ENCODE results near the gene TPRG1. TPM values are rescaled to one million over a fixed set of nuclear protein-coding genes. Genes with fewer than 3 reads are reported as not detected.
A peak's percentile ranks its signal among the peaks of the same experiment; 100 is the strongest.
"Not testable (repeated sequence)": the region's sequence is repeated elsewhere in the genome, so short reads cannot be mapped to it uniquely, and the experiment has no call there.

TPRG1 gene
- total RNA-seq, 2 donors from 2014 or later: 6.0 to 14.7 TPM

- peaks cover 3% of the 10 kb centered on the region for H3K4me1 Mint-ChIP-seq
- H3K4me3 Mint-ChIP-seq: no peak overlapping the region
- H3K9me3 Mint-ChIP-seq: peaks cover 5% of the 10 kb centered on the region
- no peak for ATAC-seq (replicated peaks)
- H3K27me3 Mint-ChIP-seq: no peaks in the 10 kb centered on the region
- H3K36me3 Mint-ChIP-seq (ENCODE audit: low read depth): peaks cover 12% of the 10 kb centered on the region
- no peak overlapping the region for H3K27ac Mint-ChIP-seq
Measured at GRCh38 chr3:189316296-189317019, 144.7 kb downstream of the TPRG1 start.

GRCh38 chr3:189317911-189318310, 146.1 kb downstream of the TPRG1 start:
- no peak for ATAC-seq (replicated peaks)
- Mint-ChIP-seq H3K4me3 (no peak overlapping the region), H3K36me3 (ENCODE audit: low read depth) (peaks cover 8% of the 10 kb centered on the region), H3K9me3 (peaks cover 5% of the 10 kb centered on the region), H3K4me1 (peaks cover 3% of the 10 kb centered on the region), H3K27me3 (no peaks in the 10 kb centered on the region), H3K27ac (no peak overlapping the region)

GRCh38 chr3:189320511-189320910, 148.7 kb downstream of the TPRG1 start:
- peaks cover 6% of the 10 kb centered on the region for H3K36me3 Mint-ChIP-seq (ENCODE audit: low read depth)
- ATAC-seq (replicated peaks): no peak
- no peak overlapping the region for H3K4me3 Mint-ChIP-seq
- no peak overlapping the region for H3K27ac Mint-ChIP-seq
- no peaks in the 10 kb centered on the region for H3K9me3 Mint-ChIP-seq
- H3K27me3 Mint-ChIP-seq: no peaks in the 10 kb centered on the region
- H3K4me1 Mint-ChIP-seq: peaks cover 21% of the 10 kb centered on the region

- H3K4me1 Mint-ChIP-seq: peaks cover 20% of the 10 kb centered on the region
- ATAC-seq (replicated peaks): no peak
- H3K27ac Mint-ChIP-seq: peak overlapping the region; percentile 13
- no peaks in the 10 kb centered on the region for H3K27me3 Mint-ChIP-seq
- H3K9me3 Mint-ChIP-seq: no peaks in the 10 kb centered on the region
- H3K36me3 Mint-ChIP-seq (ENCODE audit: low read depth): peaks cover 6% of the 10 kb centered on the region
- no peak overlapping the region for H3K4me3 Mint-ChIP-seq
Measured at GRCh38 chr3:189322339-189322738, 150.6 kb downstream of the TPRG1 start.

- H3K36me3 Mint-ChIP-seq (ENCODE audit: low read depth): peaks cover 6% of the 10 kb centered on the region
- peaks cover 26% of the 10 kb centered on the region for H3K4me1 Mint-ChIP-seq
- peak; percentile 98 for ATAC-seq (replicated peaks)
- H3K27me3 Mint-ChIP-seq: no peaks in the 10 kb centered on the region
- H3K4me3 Mint-ChIP-seq: peak overlapping the region; percentile 69
- H3K9me3 Mint-ChIP-seq: no peaks in the 10 kb centered on the region
- peak overlapping the region; percentile 92 for H3K27ac Mint-ChIP-seq
Measured at GRCh38 chr3:189324538-189325138, 152.9 kb downstream of the TPRG1 start.

GRCh38 chr3:189325454-189325853, 153.7 kb downstream of the TPRG1 start:
- Mint-ChIP-seq H3K4me3 (peak overlapping the region; percentile 69), H3K4me1 (peaks cover 31% of the 10 kb centered on the region), H3K36me3 (ENCODE audit: low read depth) (peaks cover 6% of the 10 kb centered on the region), H3K27me3 (no peaks in the 10 kb centered on the region), H3K27ac (peak overlapping the region; percentile 92), H3K9me3 (no peaks in the 10 kb centered on the region)
- no peak for ATAC-seq (replicated peaks)

GRCh38 chr3:189329630-189330029, 157.9 kb downstream of the TPRG1 start:
- ATAC-seq (replicated peaks); H3K27me3 Mint-ChIP-seq; H3K9me3 Mint-ChIP-seq; H3K36me3 Mint-ChIP-seq (ENCODE audit: low read depth): not testable (repeated sequence)
- Mint-ChIP-seq H3K4me3 (peak overlapping the region; percentile 51), H3K4me1 (peaks cover 46% of the 10 kb centered on the region), H3K27ac (peak overlapping the region; percentile 75)

- Mint-ChIP-seq H3K4me3 (peak overlapping the region; percentile 51), H3K27ac (peak overlapping the region; percentile 75), H3K36me3 (ENCODE audit: low read depth) (no peaks in the 10 kb centered on the region), H3K27me3 (no peaks in the 10 kb centered on the region), H3K9me3 (peaks cover 3% of the 10 kb centered on the region), H3K4me1 (peaks cover 43% of the 10 kb centered on the region)
- peak; percentile 53 for ATAC-seq (replicated peaks)
Measured at GRCh38 chr3:189330066-189330465, 158.3 kb downstream of the TPRG1 start.

GRCh38 chr3:189331002-189331418, 159.2 kb downstream of the TPRG1 start:
- Mint-ChIP-seq H3K27ac (peak overlapping the region; percentile 75), H3K27me3 (no peaks in the 10 kb centered on the region), H3K36me3 (ENCODE audit: low read depth) (no peaks in the 10 kb centered on the region), H3K4me3 (peak overlapping the region; percentile 51), H3K4me1 (peaks cover 36% of the 10 kb centered on the region), H3K9me3 (peaks cover 3% of the 10 kb centered on the region)
- peak; percentile 75 for ATAC-seq (replicated peaks)

GRCh38 chr3:189334064-189334920, 162.5 kb downstream of the TPRG1 start:
- peaks cover 30% of the 10 kb centered on the region for H3K4me1 Mint-ChIP-seq
- H3K27me3 Mint-ChIP-seq: no peaks in the 10 kb centered on the region
- H3K4me3 Mint-ChIP-seq: no peak overlapping the region
- ATAC-seq (replicated peaks): peak; percentile 40
- H3K27ac Mint-ChIP-seq: peak overlapping the region; percentile 23
- no peaks in the 10 kb centered on the region for H3K36me3 Mint-ChIP-seq (ENCODE audit: low read depth)
- peaks cover 3% of the 10 kb centered on the region for H3K9me3 Mint-ChIP-seq

- ATAC-seq (replicated peaks): no peak
- Mint-ChIP-seq H3K27ac (no peak overlapping the region), H3K4me3 (no peak overlapping the region), H3K36me3 (ENCODE audit: low read depth) (no peaks in the 10 kb centered on the region), H3K9me3 (peaks cover 2% of the 10 kb centered on the region), H3K27me3 (no peaks in the 10 kb centered on the region), H3K4me1 (peaks cover 12% of the 10 kb centered on the region)
Measured at GRCh38 chr3:189337673-189338091, 165.9 kb downstream of the TPRG1 start.

GRCh38 chr3:189338366-189338765, 166.6 kb downstream of the TPRG1 start:
- Mint-ChIP-seq H3K4me1 (peaks cover 9% of the 10 kb centered on the region), H3K36me3 (ENCODE audit: low read depth) (no peaks in the 10 kb centered on the region), H3K9me3 (no peaks in the 10 kb centered on the region), H3K4me3 (no peak overlapping the region), H3K27me3 (no peaks in the 10 kb centered on the region), H3K27ac (no peak overlapping the region)
- ATAC-seq (replicated peaks): no peak

GRCh38 chr3:189339996-189340395, 168.2 kb downstream of the TPRG1 start:
- Mint-ChIP-seq H3K27me3 (no peaks in the 10 kb centered on the region), H3K4me3 (no peak overlapping the region), H3K4me1 (no peaks in the 10 kb centered on the region), H3K9me3 (no peaks in the 10 kb centered on the region), H3K36me3 (ENCODE audit: low read depth) (no peaks in the 10 kb centered on the region), H3K27ac (no peak overlapping the region)
- no peak for ATAC-seq (replicated peaks)

GRCh38 chr3:189340680-189341460, 169.1 kb downstream of the TPRG1 start:
- H3K36me3 Mint-ChIP-seq (ENCODE audit: low read depth): no peaks in the 10 kb centered on the region
- H3K4me3 Mint-ChIP-seq: no peak overlapping the region
- H3K27ac Mint-ChIP-seq: no peak overlapping the region
- H3K9me3 Mint-ChIP-seq: no peaks in the 10 kb centered on the region
- H3K4me1 Mint-ChIP-seq: no peaks in the 10 kb centered on the region
- ATAC-seq (replicated peaks): no peak
- H3K27me3 Mint-ChIP-seq: no peaks in the 10 kb centered on the region

All from activated T-helper 17 cell treated with anti-CD3 and anti-CD28 coated beads, Interleukin-2, amount 50 U/mL, for 72 hours (primary cell).